Measurements from ENCODE around the gene TWNK. TPM values are rescaled to one million over a fixed set of nuclear protein-coding genes. Genes with fewer than 3 reads are reported as not detected.

The TWNK gene
- total RNA-seq, 1 experiment from 2014 or later, result 28.2 TPM

DNA sequence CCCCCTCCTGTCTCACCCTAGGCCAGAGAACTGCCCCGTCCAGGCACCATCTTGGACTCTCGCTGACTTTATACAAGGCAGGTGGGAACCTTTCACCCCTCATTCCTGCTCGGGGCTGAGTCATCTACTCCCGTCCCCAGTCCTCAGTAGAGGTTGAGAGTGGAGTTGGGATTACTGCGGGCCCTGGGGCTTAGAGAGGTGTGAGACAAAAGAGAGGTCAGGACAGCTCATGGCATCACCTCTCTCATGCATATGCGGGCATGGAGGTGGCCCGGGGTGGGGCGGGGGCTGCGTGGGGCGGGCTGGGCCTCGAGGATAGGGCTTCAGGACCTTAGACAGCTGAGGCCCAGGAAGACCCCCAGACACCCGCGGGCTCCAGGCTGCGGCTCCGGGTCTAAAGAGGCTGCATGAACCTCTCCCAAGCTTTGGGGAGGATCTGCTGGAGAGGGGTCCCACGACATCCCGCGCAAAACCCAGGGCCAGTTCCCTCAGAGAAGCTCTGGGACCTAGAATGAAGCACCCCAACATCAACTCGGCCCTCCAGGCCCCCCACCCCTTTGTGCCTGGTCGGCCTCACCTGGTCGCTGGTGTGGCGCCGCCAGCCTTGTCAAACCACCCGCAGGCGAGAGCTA is 43.3 kb downstream of the TWNK start:
- ChIA-PET CTCF (interaction anchor here (0.6 to 6.9 kb wide), 29 partner anchors 8 to 701 kb away, joined by 3 to 219 read pairs (median 5); partner anchors contain the start of genes KAZALD1, LZTS2, MRPL43 and TWNK), POLR2A (interaction anchor here (0.7 to 1.9 kb wide), 4 partner anchors 12 to 34 kb away, joined by 3 to 10 read pairs (median 4); no protein-coding TSS in a partner anchor)
- Mint-ChIP-seq H3K4me1 (peaks cover 36% of the 10 kb centered on the region), H3K4me3 (peak overlapping the region; percentile 75), H3K27ac (no peak overlapping the region), H3K27me3 (ENCODE audit: low read depth) (peaks cover 52% of the 10 kb centered on the region), H3K36me3 (no peaks in the 10 kb centered on the region), H3K9me3 (no peaks in the 10 kb centered on the region)
- TF ChIP-seq TEAD4 (CRISPR knock-in tag; IDR thresholded peaks at IDR 0.05) (no peak), GTF2I (CRISPR knock-in tag; conservative IDR thresholded peaks at IDR 0.05) (no peak), KAT7 (CRISPR knock-in tag; IDR thresholded peaks at IDR 0.05; ENCODE audit: borderline replicate concordance) (no peak)
- ATAC-seq, result peak; percentile 10
- no peak for DNase-seq (ENCODE audit: low spot score)

DNA sequence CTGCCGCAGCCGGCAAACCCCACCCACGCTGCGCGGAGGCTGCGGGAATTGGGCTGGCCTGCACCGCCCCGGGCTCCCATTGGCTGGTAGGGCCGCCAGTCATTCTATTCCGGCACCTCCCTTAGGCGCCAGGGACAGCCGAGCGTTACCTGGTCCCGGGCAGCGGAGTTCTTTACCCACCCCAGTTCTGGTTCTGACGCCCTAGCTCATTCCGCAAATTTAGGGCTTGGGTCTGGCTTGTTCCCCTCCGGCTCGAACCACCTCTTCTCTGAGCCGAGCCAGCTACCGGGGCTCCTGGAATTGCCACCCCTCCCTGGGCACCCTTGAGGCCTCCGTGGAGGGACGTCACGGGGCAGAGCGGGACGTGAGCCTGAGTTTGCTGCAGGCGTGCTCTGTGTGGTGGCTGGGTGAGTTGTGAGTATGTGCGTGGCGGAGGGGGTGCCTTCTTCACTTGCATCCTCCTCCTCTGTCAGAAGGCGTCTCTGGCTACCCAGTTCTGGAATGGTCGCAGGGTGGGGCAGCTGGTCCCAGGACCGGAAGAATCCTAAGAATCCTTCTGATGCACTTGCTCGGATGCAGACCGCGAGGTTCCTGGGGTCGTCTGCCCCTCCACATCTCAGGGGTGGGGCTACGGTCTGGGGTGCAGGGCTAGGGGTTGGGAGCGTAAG is 43.9 kb downstream of the TWNK start, which contains the start of the genes PDZD7 and SFXN3:
PDZD7 (minus strand) TSS at position 2 of the 668 bp plus-strand sequence. CDS start 910 bp downstream, outside the sequence.
SFXN3 (plus strand) TSS at position 107 of the 668 bp plus-strand sequence. CDS start 3,461 bp downstream, outside the sequence.
- POLR2A ChIA-PET, result interaction anchor here (0.7 to 1.9 kb wide), 4 partner anchors 12 to 35 kb away, joined by 3 to 10 read pairs (median 4); no protein-coding TSS in a partner anchor
- CTCF ChIA-PET, result interaction anchor here (0.6 to 6.9 kb wide), 30 partner anchors 9 to 469 kb away, joined by 3 to 219 read pairs (median 4); partner anchors contain the start of genes KAZALD1, LZTS2, MRPL43 and SEMA4G
- Mint-ChIP-seq H3K4me1 (peaks cover 36% of the 10 kb centered on the region), H3K9me3 (no peaks in the 10 kb centered on the region), H3K27me3 (ENCODE audit: low read depth) (peaks cover 55% of the 10 kb centered on the region), H3K36me3 (no peaks in the 10 kb centered on the region), H3K4me3 (peak within 1 kb of the TSS; percentile 75), H3K27ac (no peak within 1 kb of the TSS)
- no peak for TF ChIP-seq JAZF1 (CRISPR knock-in tag; IDR thresholded peaks at IDR 0.05)
- TF ChIP-seq, protein P1, sequence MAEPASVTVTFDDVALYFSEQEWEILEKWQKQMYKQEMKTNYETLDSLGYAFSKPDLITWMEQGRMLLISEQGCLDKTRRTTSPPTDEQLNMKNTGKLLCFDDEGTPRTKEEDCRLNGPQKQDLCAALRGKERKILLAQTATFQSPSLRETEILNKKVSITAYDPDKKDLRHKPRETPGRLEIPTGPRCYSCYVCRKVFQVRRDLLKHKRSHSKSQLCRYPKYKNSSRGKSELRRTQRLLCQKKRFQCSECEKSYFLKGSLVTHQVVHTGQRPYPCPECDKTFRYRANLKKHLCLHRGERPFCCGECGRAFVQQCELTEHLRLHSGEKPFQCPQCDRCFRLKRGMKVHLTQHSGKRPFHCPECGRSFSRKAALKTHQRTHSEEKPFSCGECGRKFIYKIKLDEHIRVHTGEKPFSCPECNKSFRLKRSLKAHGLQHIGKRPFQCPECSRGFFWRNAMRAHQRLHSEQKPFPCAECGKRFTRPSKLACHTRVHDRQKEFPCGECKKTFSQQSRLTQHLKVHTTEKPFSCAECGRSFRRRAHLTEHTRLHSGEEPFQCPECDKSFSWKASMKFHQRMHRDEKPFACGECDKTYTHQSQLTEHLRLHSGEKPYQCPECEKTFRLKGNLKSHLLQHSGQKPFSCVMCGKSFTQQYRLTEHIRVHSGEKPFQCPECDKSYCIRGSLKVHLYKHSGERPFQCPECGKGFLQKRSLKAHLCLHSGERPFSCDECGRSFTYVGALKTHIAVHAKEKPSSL (CRISPR knock-in tag; conservative IDR thresholded peaks at IDR 0.05), result no peak
- no peak for TF ChIP-seq ATF1 (CRISPR knock-in tag; IDR thresholded peaks at IDR 0.05)
- TF ChIP-seq NFYB (CRISPR knock-in tag; conservative IDR thresholded peaks at IDR 0.05; ENCODE audit: low read depth), result peak; percentile 99
- TF ChIP-seq ETV6 (CRISPR knock-in tag; IDR thresholded peaks at IDR 0.05), result peak; percentile 16; the same call in 1 of the 2 replicates
- TF ChIP-seq SP1 (CRISPR knock-in tag; conservative IDR thresholded peaks at IDR 0.05), result peak; percentile 73
- no peak for TF ChIP-seq ZNF396 (CRISPR knock-in tag; IDR thresholded peaks at IDR 0.05; ENCODE audit: borderline replicate concordance)
- TF ChIP-seq, protein P2, sequence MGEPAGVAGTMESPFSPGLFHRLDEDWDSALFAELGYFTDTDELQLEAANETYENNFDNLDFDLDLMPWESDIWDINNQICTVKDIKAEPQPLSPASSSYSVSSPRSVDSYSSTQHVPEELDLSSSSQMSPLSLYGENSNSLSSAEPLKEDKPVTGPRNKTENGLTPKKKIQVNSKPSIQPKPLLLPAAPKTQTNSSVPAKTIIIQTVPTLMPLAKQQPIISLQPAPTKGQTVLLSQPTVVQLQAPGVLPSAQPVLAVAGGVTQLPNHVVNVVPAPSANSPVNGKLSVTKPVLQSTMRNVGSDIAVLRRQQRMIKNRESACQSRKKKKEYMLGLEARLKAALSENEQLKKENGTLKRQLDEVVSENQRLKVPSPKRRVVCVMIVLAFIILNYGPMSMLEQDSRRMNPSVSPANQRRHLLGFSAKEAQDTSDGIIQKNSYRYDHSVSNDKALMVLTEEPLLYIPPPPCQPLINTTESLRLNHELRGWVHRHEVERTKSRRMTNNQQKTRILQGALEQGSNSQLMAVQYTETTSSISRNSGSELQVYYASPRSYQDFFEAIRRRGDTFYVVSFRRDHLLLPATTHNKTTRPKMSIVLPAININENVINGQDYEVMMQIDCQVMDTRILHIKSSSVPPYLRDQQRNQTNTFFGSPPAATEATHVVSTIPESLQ (CRISPR knock-in tag; IDR thresholded peaks at IDR 0.05), result no peak
- ATAC-seq (peak; percentile 88), DNase-seq (ENCODE audit: low spot score) (peak; percentile 97)

DNA sequence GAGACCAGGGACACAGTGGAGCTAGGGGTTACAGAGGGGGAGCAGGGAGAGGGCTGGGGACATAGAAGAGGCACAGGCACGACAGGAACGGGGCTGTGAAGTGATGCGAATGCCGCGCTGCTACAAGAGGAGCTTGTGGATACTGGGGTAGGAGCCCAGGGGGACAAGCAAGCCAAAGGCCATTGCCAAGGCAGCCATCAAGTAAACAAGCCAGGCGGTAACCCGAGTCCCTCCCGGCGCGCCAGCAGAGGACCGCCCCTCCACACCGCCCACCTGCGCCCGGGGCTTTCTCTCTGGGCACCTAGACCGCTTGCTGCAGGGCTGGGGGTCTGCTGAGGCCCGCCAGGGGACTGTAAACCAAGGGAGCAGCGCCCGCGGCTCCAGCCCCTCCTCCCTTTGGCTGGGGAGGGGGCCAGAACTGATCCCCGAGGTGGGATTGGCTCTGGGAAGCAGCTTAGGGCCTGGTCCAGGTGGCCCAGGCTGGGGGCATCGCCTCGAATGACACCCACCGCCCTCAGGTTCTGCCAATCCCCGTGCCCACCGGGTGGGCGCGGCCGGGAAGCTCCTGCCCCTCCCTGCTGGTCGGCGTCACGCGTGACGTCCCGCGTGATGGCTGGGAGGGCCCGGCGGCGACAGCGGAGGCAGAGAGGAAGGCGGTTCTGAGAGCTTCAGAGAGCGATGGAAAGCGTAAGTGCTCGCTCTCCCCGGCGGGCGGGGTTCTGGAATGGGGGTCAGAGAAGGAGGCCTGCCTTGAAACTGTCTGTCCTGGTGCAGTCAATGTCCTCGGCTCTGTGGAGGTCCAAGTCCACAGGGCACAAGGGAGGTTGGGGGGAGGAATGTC is 44.7 kb downstream of the TWNK start:
- Mint-ChIP-seq H3K4me3 (peak overlapping the region; percentile 75), H3K4me1 (peaks cover 32% of the 10 kb centered on the region), H3K36me3 (no peaks in the 10 kb centered on the region), H3K27me3 (ENCODE audit: low read depth) (peaks cover 57% of the 10 kb centered on the region), H3K27ac (no peak overlapping the region), H3K9me3 (no peaks in the 10 kb centered on the region)
- ATAC-seq, result peak; percentile 33
- CTCF ChIA-PET, result interaction anchor here (0.6 to 6.9 kb wide), 19 partner anchors 10 to 430 kb away, joined by 3 to 219 read pairs (median 9); partner anchors contain the start of genes KAZALD1, LZTS2, MRPL43 and SEMA4G
- POLR2A ChIA-PET, result interaction anchor here (0.9 to 1.9 kb wide), 2 partner anchors 11 to 35 kb away, joined by 5 to 10 read pairs; no protein-coding TSS in a partner anchor
- peak; percentile 68 for DNase-seq (ENCODE audit: low spot score)
- TF ChIP-seq GABPB1 (CRISPR knock-in tag; IDR thresholded peaks at IDR 0.05) (no peak), TP53 (CRISPR knock-in tag; IDR thresholded peaks at IDR 0.05) (0 out of 2 replicates have a peak, but pooled peaks have one; percentile 18), SOX15 (CRISPR knock-in tag; IDR thresholded peaks at IDR 0.05) (no peak), SMAD3 (CRISPR knock-in tag; IDR thresholded peaks at IDR 0.05; ENCODE audit: borderline replicate concordance) (0 out of 2 replicates have a peak, but pooled peaks have one; percentile 43), FOXJ3 (CRISPR knock-in tag; IDR thresholded peaks at IDR 0.05; ENCODE audit: borderline replicate concordance) (no peak), FOXK1 (CRISPR knock-in tag; IDR thresholded peaks at IDR 0.05) (peak; percentile 66; the same call in 1 of the 2 replicates)
- TF ChIP-seq, protein P3, sequence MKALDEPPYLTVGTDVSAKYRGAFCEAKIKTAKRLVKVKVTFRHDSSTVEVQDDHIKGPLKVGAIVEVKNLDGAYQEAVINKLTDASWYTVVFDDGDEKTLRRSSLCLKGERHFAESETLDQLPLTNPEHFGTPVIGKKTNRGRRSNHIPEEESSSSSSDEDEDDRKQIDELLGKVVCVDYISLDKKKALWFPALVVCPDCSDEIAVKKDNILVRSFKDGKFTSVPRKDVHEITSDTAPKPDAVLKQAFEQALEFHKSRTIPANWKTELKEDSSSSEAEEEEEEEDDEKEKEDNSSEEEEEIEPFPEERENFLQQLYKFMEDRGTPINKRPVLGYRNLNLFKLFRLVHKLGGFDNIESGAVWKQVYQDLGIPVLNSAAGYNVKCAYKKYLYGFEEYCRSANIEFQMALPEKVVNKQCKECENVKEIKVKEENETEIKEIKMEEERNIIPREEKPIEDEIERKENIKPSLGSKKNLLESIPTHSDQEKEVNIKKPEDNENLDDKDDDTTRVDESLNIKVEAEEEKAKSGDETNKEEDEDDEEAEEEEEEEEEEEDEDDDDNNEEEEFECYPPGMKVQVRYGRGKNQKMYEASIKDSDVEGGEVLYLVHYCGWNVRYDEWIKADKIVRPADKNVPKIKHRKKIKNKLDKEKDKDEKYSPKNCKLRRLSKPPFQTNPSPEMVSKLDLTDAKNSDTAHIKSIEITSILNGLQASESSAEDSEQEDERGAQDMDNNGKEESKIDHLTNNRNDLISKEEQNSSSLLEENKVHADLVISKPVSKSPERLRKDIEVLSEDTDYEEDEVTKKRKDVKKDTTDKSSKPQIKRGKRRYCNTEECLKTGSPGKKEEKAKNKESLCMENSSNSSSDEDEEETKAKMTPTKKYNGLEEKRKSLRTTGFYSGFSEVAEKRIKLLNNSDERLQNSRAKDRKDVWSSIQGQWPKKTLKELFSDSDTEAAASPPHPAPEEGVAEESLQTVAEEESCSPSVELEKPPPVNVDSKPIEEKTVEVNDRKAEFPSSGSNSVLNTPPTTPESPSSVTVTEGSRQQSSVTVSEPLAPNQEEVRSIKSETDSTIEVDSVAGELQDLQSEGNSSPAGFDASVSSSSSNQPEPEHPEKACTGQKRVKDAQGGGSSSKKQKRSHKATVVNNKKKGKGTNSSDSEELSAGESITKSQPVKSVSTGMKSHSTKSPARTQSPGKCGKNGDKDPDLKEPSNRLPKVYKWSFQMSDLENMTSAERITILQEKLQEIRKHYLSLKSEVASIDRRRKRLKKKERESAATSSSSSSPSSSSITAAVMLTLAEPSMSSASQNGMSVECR (CRISPR knock-in tag; IDR thresholded peaks at IDR 0.05; ENCODE audit: borderline replicate concordance), result no peak
